Activated CD4-positive, CD25-positive, alpha-beta regulatory T cell (primary cell): ENCODE results near the gene PTPN2.
A peak's percentile ranks its signal among the peaks of the same experiment; 100 is the strongest.
"Not testable (repeated sequence)": the region's sequence is repeated elsewhere in the genome, so short reads cannot be mapped to it uniquely, and the experiment has no call there.

ENCODE experiments used
- DNase-seq, 4 experiments: peaks; one replicate each; lab custom pipeline; 2025; lab: John Stamatoyannopoulos, UW

Gene PTPN2

GRCh38 chr18:12891561-12891960 is 7.5 kb upstream of the PTPN2 start:
- DNase-seq = no peak

GRCh38 chr18:12890964-12891363 is 6.9 kb upstream of the PTPN2 start:
- no peak for DNase-seq

GRCh38 chr18:12886498-12887126 is 2.6 kb upstream of the PTPN2 start:
- DNase-seq = no peak

- no peak for DNase-seq
Measured at GRCh38 chr18:12885500-12885899, 1.5 kb upstream of the PTPN2 start.

- DNase-seq = no peak
Measured at GRCh38 chr18:12884406-12885323, 628 bp upstream of the PTPN2 start.

GRCh38 chr18:12883372-12883683 is 709 bp downstream of the PTPN2 start:
- no peak for DNase-seq

GRCh38 chr18:12882453-12883371 is 1.3 kb downstream of the PTPN2 start:
- DNase-seq = peak in 1 of 4 experiments; percentile 8

GRCh38 chr18:12880541-12880910 is 3.5 kb downstream of the PTPN2 start:
- no peak for DNase-seq

- no peak for DNase-seq
Measured at GRCh38 chr18:12879840-12880540, 4.0 kb downstream of the PTPN2 start.

GRCh38 chr18:12874992-12875391 is 9.0 kb downstream of the PTPN2 start:
- not testable (repeated sequence) for DNase-seq

GRCh38 chr18:12873961-12874567 is 10.0 kb downstream of the PTPN2 start:
- not testable (repeated sequence) for DNase-seq

GRCh38 chr18:12872408-12872807 is 11.6 kb downstream of the PTPN2 start:
- no peak for DNase-seq

GRCh38 chr18:12868576-12868975 is 15.5 kb downstream of the PTPN2 start:
- DNase-seq = no peak

GRCh38 chr18:12867441-12868123 is 16.5 kb downstream of the PTPN2 start:
- no peak for DNase-seq

- no peak for DNase-seq
Measured at GRCh38 chr18:12863687-12864216, 20.3 kb downstream of the PTPN2 start.

GRCh38 chr18:12862874-12863482 is 21.1 kb downstream of the PTPN2 start:
- DNase-seq = no peak

- no peak for DNase-seq
Measured at GRCh38 chr18:12862467-12862866, 21.6 kb downstream of the PTPN2 start.

- DNase-seq = no peak
Measured at GRCh38 chr18:12861637-12862036, 22.4 kb downstream of the PTPN2 start.

GRCh38 chr18:12860530-12860929 is 23.5 kb downstream of the PTPN2 start:
- no peak for DNase-seq

GRCh38 chr18:12858991-12859390 is 25.0 kb downstream of the PTPN2 start:
- no peak for DNase-seq
